Nephron (organoid): ENCODE data around the gene NAV2.

ENCODE experiments used
- H3K27ac Mint-ChIP-seq, 3 experiments: 2 replicates each; pipeline ENCODE4 v1.8.0; 2020; ENCODE audit warnings: mixed read lengths in 3 of 3, mild to moderate bottlenecking in 2 of 3, moderate library complexity in 1 of 3
- H3K27me3 Mint-ChIP-seq: 2 replicates; pipeline ENCODE4 v1.8.0; 2021; ENCODE audit warnings: low read depth, mild to moderate bottlenecking, moderate library complexity, mixed read lengths
- H3K36me3 Mint-ChIP-seq: 2 replicates; pipeline ENCODE4 v1.8.0; 2020; ENCODE audit warnings: low read depth, mixed read lengths
- H3K4me1 Mint-ChIP-seq: 2 replicates; pipeline ENCODE4 v1.8.0; 2020; ENCODE audit warnings: mixed read lengths
- H3K4me3 Mint-ChIP-seq, 3 experiments: 2 replicates each; pipeline ENCODE4 v1.8.0; 2020; ENCODE audit warnings: mild to moderate bottlenecking in 3 of 3, mixed read lengths in 3 of 3, moderate library complexity in 2 of 3
- H3K9me3 Mint-ChIP-seq: 2 replicates; pipeline ENCODE4 v1.8.0; 2020; ENCODE audit warnings: mixed read lengths
- CTCF ChIP-seq, 3 experiments: fragments of 200-600 bp; sonication (generic); IDR thresholded peaks; one replicate each; pipeline ENCODE4 v1.5.0; 2021; ENCODE audit warnings: antibody characterized with exemption in 3 of 3; ENCODE audit not compliant: unreplicated experiment in 3 of 3

NAV2 gene

GRCh38 chr11:19874266-19874665 is 161.6 kb downstream of the NAV2 start:
- Mint-ChIP-seq H3K4me3 (no peak overlapping the region), H3K4me1 (peaks cover 22% of the 10 kb centered on the region), H3K9me3 (no peaks in the 10 kb centered on the region), H3K27me3 (no peaks in the 10 kb centered on the region), H3K27ac (no peak overlapping the region), H3K36me3 (no peaks in the 10 kb centered on the region)
- no peak for TF ChIP-seq CTCF (IDR thresholded peaks at IDR 0.05; ENCODE audit: unreplicated experiment in 3 of 3)

GRCh38 chr11:19876750-19877149 is 164.1 kb downstream of the NAV2 start:
- TF ChIP-seq CTCF (IDR thresholded peaks at IDR 0.05; ENCODE audit: unreplicated experiment in 3 of 3) = no peak
- no peaks in the 10 kb centered on the region for H3K36me3 Mint-ChIP-seq
- no peaks in the 10 kb centered on the region for H3K9me3 Mint-ChIP-seq
- H3K4me3 Mint-ChIP-seq = no peak overlapping the region
- H3K4me1 Mint-ChIP-seq = peaks cover 7% of the 10 kb centered on the region
- H3K27me3 Mint-ChIP-seq = no peaks in the 10 kb centered on the region
- H3K27ac Mint-ChIP-seq = no peak overlapping the region

- no peaks in the 10 kb centered on the region for H3K27me3 Mint-ChIP-seq
- no peaks in the 10 kb centered on the region for H3K4me1 Mint-ChIP-seq
- no peaks in the 10 kb centered on the region for H3K9me3 Mint-ChIP-seq
- TF ChIP-seq CTCF (IDR thresholded peaks at IDR 0.05; ENCODE audit: unreplicated experiment in 3 of 3) = no peak
- H3K27ac Mint-ChIP-seq = no peak overlapping the region
- no peak overlapping the region for H3K4me3 Mint-ChIP-seq
- no peaks in the 10 kb centered on the region for H3K36me3 Mint-ChIP-seq
Measured at GRCh38 chr11:19878520-19878919, 165.9 kb downstream of the NAV2 start.

GRCh38 chr11:19879307-19880087 is 166.9 kb downstream of the NAV2 start:
- H3K27me3 Mint-ChIP-seq = no peaks in the 10 kb centered on the region
- no peak overlapping the region for H3K27ac Mint-ChIP-seq
- TF ChIP-seq CTCF (IDR thresholded peaks at IDR 0.05; ENCODE audit: unreplicated experiment in 3 of 3) = no peak
- H3K4me1 Mint-ChIP-seq = no peaks in the 10 kb centered on the region
- no peak overlapping the region for H3K4me3 Mint-ChIP-seq
- H3K9me3 Mint-ChIP-seq = no peaks in the 10 kb centered on the region
- no peaks in the 10 kb centered on the region for H3K36me3 Mint-ChIP-seq

GRCh38 chr11:19880088-19880345 is 167.4 kb downstream of the NAV2 start:
- Mint-ChIP-seq H3K4me1 (no peaks in the 10 kb centered on the region), H3K27me3 (no peaks in the 10 kb centered on the region), H3K27ac (no peak overlapping the region), H3K36me3 (no peaks in the 10 kb centered on the region), H3K4me3 (no peak overlapping the region), H3K9me3 (no peaks in the 10 kb centered on the region)
- TF ChIP-seq CTCF (IDR thresholded peaks at IDR 0.05; ENCODE audit: unreplicated experiment in 3 of 3) = no peak

GRCh38 chr11:19881177-19881576 is 168.5 kb downstream of the NAV2 start:
- Mint-ChIP-seq H3K4me1 (no peaks in the 10 kb centered on the region), H3K27me3 (no peaks in the 10 kb centered on the region), H3K9me3 (no peaks in the 10 kb centered on the region), H3K36me3 (no peaks in the 10 kb centered on the region), H3K4me3 (no peak overlapping the region), H3K27ac (no peak overlapping the region)
- no peak for TF ChIP-seq CTCF (IDR thresholded peaks at IDR 0.05; ENCODE audit: unreplicated experiment in 3 of 3)
